GM21723 (cell line): ENCODE results near the gene CARD11.

ENCODE experiments used
- ATAC-seq: cut with Tn5 transposase; IDR thresholded peaks from one replicate; pipeline ENCODE4 v1.9.1; 2021; ENCODE audit warnings: mild to moderate bottlenecking, moderate library complexity; ENCODE audit not compliant: unreplicated experiment

Gene CARD11

GRCh38 chr7:2912684-2913439, 130.8 kb downstream of the CARD11 start:
- no peak for ATAC-seq

GRCh38 chr7:2911466-2911865, 132.2 kb downstream of the CARD11 start:
- ATAC-seq: no peak

GRCh38 chr7:2909471-2910039, 134.1 kb downstream of the CARD11 start:
- ATAC-seq: no peak

- no peak for ATAC-seq
Observed at GRCh38 chr7:2909043-2909442, 134.6 kb downstream of the CARD11 start.

GRCh38 chr7:2908103-2908683, 135.5 kb downstream of the CARD11 start:
- no peak for ATAC-seq

GRCh38 chr7:2906197-2906931, 137.3 kb downstream of the CARD11 start:
- no peak for ATAC-seq

- no peak for ATAC-seq
Observed at GRCh38 chr7:2905500-2905899, 138.2 kb downstream of the CARD11 start.

- ATAC-seq: no peak
Observed at GRCh38 chr7:2905027-2905426, 138.6 kb downstream of the CARD11 start.

- no peak for ATAC-seq
Observed at GRCh38 chr7:2904202-2904601, 139.5 kb downstream of the CARD11 start.

GRCh38 chr7:2903682-2904162, 139.9 kb downstream of the CARD11 start:
- no peak for ATAC-seq

GRCh38 chr7:2897023-2897422, 146.6 kb downstream of the CARD11 start:
- ATAC-seq: no peak

GRCh38 chr7:2896131-2896530, 147.5 kb downstream of the CARD11 start:
- no peak for ATAC-seq

GRCh38 chr7:2894118-2894940, 149.3 kb downstream of the CARD11 start:
- ATAC-seq: peak; percentile 74

- no peak for ATAC-seq
Observed at GRCh38 chr7:2893411-2893861, 150.2 kb downstream of the CARD11 start.

- ATAC-seq: no peak
Observed at GRCh38 chr7:2892549-2892948, 151.1 kb downstream of the CARD11 start.

GRCh38 chr7:2887816-2888215, 155.9 kb downstream of the CARD11 start:
- ATAC-seq: no peak

GRCh38 chr7:2886900-2887299, 156.8 kb downstream of the CARD11 start:
- no peak for ATAC-seq

GRCh38 chr7:2886391-2886790, 157.3 kb downstream of the CARD11 start:
- no peak for ATAC-seq

- ATAC-seq: no peak
Observed at GRCh38 chr7:2884161-2884560, 159.5 kb downstream of the CARD11 start.

GRCh38 chr7:2883101-2883500, 160.6 kb downstream of the CARD11 start:
- no peak for ATAC-seq

- ATAC-seq: no peak
Observed at GRCh38 chr7:2882111-2882510, 161.6 kb downstream of the CARD11 start.
